GM19099 (cell line): ENCODE measurements around the gene DPCD.

Source experiments
- POLR2A ChIP-seq: IDR thresholded peaks from 3 replicates; pipeline ENCODE4 v1.6.1; 2011; ENCODE audit warnings: low read depth; ENCODE audit not compliant: insufficient read length; ENCODE audit errors: extremely low read depth

DPCD gene

GRCh38 chr10:101617824-101618568 lies 29.9 kb downstream of the DPCD start:
- no peak for TF ChIP-seq POLR2A

- no peak for TF ChIP-seq POLR2A
These were observed 30.8 kb downstream of the DPCD start for GRCh38 chr10:101618871-101619270.

- no peak for TF ChIP-seq POLR2A
These were observed 31.9 kb downstream of the DPCD start for GRCh38 chr10:101619983-101620382.

- TF ChIP-seq POLR2A, result no peak
These were observed 35.4 kb downstream of the DPCD start for GRCh38 chr10:101623528-101623927.

GRCh38 chr10:101624526-101625102 lies 36.5 kb downstream of the DPCD start:
- TF ChIP-seq POLR2A, result no peak

GRCh38 chr10:101625821-101626412 lies 37.8 kb downstream of the DPCD start:
- TF ChIP-seq POLR2A, result no peak

- no peak for TF ChIP-seq POLR2A
These were observed 41.9 kb downstream of the DPCD start for GRCh38 chr10:101629837-101630632.

GRCh38 chr10:101630633-101630920 lies 42.5 kb downstream of the DPCD start:
- TF ChIP-seq POLR2A, result no peak

- no peak for TF ChIP-seq POLR2A
These were observed 43.8 kb downstream of the DPCD start for GRCh38 chr10:101631821-101632475.

GRCh38 chr10:101639141-101639900 lies 51.2 kb downstream of the DPCD start:
- TF ChIP-seq POLR2A, result no peak

- no peak for TF ChIP-seq POLR2A
These were observed 55.4 kb downstream of the DPCD start for GRCh38 chr10:101643546-101643945.

GRCh38 chr10:101644002-101644401 lies 55.9 kb downstream of the DPCD start:
- TF ChIP-seq POLR2A, result no peak

GRCh38 chr10:101645659-101646058 lies 57.5 kb downstream of the DPCD start:
- TF ChIP-seq POLR2A, result no peak

GRCh38 chr10:101646364-101646763 lies 58.2 kb downstream of the DPCD start:
- TF ChIP-seq POLR2A, result no peak

- TF ChIP-seq POLR2A, result no peak
These were observed 59.1 kb downstream of the DPCD start for GRCh38 chr10:101647255-101647654.

GRCh38 chr10:101649525-101650085 lies 61.5 kb downstream of the DPCD start:
- TF ChIP-seq POLR2A, result no peak
